Islet of Langerhans (tissue), 1 donor: ENCODE data around the gene TMEM121.
"Not testable (repeated sequence)": the region's sequence is repeated elsewhere in the genome, so short reads cannot be mapped to it uniquely, and the experiment has no call there.

ENCODE experiments used
- FAIRE-seq: peaks from one replicate; lab custom pipeline; 2011; peaks lifted over from hg19 to GRCh38; lab: Jason Lieb, UNC

Gene TMEM121

DNA sequence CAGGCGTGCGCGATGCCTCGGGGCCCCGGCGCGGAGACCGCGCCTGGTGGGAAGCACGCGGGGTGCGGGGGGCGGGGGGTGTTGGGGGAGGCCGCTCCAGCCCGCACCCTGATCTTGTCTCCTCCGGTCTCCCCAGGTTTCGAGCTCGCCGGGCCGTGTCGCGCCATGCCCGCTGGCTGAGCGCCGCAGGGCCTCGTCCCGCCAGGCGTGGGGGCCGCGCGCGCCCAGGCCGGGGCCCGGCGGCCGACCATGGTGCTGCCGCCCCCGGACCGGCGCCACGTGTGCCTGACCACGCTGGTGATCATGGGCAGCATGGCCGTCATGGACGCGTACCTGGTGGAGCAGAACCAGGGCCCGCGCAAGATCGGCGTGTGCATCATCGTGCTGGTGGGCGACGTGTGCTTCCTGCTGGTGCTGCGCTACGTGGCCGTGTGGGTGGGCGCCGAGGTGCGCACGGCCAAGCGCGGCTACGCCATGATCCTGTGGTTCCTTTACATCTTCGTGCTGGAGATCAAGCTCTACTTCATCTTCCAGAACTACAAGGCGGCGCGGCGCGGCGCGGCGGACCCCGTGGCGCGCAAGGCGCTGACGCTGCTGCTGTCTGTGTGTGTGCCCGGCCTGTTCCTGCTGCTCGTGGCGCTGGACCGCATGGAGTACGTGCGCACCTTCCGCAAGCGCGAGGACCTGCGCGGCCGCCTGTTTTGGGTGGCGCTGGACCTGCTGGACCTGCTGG, 2.4 kb downstream of the TMEM121 start:
- no peak for FAIRE-seq

DNA sequence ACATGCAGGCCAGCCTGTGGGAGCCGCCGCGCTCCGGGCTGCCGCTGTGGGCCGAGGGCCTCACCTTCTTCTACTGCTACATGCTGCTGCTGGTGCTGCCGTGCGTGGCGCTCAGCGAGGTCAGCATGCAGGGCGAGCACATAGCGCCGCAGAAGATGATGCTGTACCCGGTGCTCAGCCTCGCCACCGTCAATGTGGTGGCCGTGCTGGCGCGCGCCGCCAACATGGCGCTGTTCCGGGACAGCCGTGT, 2.9 kb downstream of the TMEM121 start:
- no peak for FAIRE-seq

DNA sequence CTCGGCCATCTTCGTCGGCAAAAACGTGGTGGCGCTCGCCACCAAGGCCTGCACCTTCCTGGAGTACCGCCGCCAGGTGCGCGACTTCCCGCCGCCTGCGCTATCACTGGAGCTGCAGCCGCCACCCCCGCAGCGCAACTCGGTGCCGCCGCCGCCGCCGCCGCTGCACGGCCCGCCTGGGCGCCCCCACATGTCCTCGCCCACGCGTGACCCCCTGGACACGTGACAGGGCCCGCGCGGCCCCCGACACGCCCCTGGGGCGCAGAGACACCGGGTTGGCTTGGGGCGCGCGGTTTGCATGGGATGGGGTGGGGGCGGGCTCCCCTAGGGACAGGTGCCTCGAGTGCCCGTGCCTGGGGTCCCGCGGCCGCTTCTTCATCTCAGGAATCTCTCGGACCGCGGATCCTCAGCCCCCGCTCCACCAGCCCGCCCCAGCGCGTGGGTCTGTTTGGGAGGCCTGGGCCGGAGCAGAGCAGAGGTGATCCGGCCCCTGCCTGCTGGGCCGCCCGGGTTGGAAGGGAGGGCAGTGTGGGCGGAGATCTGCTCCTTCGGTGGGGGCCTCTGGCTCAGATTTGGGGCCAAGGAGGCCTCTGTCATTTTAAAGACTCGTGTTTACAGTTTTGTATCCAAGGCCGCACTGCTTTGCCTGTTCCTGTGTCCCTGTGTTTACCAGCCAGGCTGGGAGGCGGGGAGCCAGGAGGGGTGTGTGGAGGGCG, 3.3 kb downstream of the TMEM121 start:
- FAIRE-seq: no peak

DNA sequence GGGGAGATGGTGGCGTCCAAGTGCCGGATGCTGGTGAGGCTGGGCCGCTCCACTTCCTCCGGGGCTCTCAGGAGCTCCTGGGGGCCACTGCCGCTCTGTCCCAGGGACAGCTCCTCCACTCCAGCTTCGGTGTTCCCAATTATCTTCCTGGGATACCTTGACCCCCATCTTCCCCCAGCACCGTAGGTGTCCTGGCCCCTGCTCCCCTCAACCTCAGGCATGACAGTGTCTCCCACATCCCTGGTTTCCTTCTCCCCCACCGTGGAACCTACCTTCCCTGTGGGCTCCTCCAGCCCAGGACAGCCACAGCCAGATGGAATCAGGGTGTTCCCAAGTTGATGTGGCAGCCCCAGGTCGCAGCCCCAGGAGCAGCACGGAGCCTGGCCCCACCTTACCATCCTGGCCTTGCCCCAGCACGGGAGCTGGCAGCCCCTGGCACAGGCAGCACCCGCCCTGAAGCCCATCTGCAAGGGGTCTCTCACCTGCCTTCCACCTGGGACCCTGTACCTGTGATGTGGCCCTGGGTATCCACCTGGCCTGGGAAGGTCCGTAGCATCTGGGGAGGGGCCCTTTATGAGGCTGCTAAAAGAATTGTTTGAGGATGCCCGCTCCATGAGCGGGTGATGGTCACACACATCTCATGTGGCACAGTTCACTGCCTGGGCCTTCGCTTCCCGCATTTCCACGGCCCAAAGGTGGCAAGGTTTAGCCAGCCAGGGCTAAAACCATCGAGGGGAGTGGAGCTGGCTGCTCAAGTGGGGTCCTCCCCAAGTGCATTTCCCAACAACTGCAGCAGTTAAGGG, 4.1 kb downstream of the TMEM121 start:
- FAIRE-seq: no peak

DNA sequence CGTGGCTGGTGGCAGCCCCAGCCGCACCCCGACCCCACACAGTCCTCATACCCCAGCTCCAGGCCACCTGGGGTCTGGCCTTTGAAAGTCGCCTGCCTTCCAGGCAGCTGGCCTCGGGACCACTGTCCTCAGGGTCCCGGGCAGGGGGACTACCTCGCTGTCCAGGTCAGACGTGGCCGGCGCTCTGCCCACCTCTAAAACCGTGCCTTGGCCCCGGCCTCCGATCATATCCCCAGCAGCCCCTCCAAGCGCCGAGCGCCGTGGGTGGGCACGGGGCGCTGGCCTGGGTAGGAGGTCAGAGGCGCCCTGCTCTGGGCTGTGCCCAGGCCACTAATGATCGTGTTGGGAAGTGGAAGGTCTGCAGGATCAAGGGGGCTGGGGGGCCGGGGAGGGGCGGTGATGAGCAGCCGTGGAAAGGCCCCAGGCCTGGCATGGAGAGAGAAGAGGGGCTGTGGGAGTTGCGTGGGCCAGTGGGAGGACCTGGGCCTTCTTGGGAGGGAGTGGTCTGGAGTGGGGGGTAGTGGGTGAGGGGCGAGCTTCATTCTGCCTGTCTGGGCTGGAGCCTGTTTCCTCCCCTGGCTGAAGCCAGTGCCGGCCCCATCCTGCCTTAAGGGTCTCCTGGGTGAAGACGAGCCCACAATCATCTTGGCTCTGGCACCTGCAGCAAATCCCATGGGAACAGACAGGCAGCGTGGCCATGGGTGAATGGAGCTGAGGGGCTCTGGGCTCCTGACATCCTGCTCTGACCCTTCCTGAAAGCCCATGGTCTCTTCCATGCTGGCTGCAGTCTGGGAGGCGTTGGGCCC, 4.9 kb downstream of the TMEM121 start:
- FAIRE-seq: no peak

DNA sequence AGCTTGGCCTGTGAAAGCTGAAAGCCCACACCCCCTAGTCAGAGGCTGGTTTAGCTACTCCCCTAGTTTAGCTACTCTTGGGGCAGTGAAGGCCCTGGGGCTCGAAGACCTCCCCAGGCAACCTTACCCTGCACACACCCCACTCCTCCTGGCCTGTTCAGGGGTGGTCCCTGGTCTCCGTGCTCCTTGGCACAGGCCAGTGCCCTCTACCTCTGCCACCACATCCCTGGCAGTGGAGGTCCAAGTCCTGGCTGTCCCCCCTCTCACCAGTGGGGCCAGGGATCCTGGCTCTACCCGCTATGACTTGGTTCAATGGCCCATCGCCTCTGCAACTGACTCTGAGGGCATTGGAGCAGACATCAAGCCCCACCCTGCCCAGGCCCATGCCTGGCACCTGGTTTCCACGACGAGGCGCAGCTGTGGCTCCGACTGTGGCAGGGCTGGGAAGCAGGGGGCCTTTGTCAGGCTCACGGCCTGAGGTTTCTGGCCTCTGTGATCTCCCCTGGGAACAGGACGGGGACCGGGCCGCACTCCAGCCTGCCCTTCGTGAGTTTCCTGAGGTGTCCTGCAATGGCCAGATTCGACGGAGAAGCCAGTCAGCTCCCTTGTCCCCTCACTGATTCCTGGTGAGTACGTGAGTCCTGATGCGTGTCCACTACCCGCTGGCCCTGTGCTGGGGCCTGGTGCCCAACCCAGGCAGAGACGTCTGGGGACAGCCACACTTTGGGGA, 5.7 kb downstream of the TMEM121 start:
- FAIRE-seq: no peak

DNA sequence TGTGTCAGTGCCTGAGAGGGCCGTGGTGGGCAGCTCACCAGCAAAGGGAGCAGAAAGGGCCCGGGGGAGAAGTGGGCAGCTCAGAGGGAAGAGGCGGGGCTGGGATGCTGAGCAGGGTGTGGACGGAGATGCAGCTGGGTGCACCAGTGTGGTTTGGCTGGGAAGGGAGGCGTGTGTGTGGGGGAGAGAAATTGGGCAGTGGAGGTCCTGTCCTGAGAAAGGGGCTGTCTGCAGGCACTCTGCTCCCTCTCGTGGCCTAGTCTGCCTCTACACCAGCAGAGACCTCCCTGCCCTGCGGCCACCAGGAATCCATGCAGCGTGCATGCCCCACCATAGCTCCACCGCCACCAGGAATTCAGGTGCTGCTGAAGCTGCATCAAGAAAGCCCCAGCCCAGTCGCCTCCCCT, 6.4 kb downstream of the TMEM121 start:
- FAIRE-seq: no peak

DNA sequence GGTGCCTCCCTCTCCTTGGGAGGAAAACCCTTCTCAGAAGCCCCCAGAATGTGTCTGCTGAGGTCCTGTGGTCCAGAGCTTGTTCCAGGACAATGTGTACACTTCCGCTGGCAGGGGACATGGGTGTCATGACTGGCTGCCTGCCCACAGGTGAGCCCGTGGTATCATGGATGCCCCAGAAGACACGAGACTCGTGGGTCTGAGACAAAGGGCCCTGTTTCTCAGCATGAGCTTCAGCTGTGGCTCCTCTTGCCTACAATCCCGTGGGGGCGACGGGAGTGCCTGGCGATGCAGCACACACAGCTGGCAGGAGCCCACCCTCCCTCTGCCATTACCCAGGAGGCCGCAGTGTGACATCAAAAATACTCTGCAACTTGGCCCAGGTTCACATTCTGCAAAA, 7.0 kb downstream of the TMEM121 start:
- FAIRE-seq: no peak

DNA sequence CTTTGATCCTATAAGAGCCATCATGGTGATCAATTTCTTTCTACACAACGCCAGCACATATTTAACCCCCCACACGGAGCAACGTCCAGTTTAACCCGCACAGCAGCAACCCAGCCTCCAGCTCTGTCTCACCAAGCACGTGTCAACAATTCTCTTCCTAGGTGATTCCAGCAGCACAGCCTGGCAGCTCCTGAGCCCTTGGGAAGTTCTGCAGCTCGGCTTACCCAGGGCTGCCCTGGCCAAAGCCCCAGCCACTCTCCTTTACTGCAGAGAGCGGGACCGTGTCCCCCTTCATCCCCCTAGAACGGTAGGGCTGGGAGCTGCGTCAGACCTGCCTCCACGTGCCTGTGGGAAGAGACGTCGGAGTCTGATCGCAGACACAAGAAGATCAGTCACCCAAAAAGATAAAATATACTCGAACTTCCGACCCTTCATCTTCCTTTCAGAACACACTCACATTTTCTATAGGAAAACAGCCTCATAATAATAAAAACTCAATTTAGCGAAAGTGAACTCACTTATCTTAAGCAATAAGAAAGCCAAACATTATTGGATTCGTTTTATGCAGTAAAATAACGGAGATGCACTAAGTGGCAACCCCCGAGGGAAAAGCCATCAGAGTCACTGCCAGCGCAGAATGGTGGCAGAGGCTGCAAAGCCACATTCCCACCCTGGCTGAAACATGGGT, 7.6 kb downstream of the TMEM121 start:
- no peak for FAIRE-seq

DNA sequence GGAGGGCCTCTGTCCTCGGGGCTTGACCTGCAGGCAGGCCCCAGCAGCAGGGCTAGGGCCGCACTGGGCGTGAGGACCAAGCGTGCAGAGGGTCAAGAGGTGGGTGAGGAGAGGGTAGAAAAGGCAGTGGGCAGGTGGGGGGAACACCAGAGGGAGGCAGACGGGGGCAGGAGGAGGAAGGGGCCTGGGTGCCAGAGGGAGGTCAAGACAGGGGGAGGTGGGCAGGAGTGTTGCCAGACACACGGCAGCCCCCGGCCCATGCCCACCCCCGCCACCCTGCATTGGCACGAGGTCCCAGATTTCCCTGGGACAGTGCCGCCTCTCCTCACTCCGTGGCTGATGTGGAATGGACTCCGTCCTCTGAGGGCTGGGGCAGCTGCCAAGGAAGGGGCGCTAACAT, 8.2 kb downstream of the TMEM121 start:
- FAIRE-seq: no peak

DNA sequence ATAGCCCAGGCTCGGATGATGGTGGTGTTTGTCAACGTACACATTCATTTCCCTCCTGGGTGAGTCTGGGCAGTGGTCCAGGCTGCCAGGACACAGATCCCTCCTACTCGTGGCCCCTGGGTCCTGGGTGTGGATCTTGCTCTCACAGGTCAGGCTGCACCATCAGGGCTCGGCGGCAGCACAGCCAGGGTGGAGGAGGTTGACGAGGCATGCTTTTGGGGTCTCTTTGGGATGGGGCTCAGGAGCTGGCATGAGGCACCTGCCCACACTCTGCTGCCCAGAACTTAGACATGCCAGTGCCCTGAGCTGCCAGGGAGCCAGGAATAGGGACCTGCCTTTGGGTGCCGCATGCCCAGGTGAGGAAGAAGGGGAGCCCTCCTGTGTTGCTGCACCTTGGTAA, 9.7 kb downstream of the TMEM121 start:
- no peak for FAIRE-seq

DNA sequence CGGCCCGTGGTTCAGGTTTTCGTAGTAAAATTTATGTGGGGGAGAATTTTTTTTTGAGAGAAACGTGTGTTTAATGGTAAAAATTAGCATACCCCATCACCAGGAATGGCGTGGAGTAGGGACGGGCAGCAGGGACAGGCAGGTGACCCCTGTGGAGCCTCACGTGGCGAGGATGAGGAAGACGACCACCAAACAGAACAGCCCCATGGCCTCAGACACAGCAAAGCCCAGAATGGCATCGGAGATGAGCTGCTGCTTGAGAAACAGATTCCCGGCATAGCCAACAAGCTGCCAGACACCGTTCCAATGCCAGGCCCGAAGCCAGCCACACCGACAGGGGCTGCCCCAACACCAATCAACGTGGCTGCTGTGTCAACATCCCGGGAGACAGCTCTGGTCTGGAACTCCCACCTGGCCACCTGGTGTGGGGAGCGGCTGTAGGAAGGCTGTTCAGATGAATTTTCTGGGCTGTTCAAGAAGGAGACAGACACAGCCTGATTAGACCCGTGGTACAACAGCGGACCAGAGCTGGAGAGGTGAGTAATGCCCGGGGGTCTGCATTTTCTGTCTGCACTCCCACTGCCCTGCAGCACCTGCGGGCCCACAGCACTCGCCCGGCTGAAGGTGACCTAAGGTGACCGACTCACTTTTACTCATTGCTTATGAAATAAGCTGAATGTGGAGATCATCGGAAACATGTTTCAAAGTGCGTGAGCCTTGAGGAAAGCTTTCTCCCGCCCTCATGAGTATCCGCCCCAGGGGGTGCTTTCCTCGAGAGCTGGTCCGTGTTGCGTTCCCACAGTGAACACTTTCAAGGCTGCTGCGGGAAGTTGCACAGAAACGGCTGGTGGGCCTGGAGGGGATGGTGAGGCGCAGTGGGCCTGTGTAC, 10.6 kb downstream of the TMEM121 start:
- no peak for FAIRE-seq

DNA sequence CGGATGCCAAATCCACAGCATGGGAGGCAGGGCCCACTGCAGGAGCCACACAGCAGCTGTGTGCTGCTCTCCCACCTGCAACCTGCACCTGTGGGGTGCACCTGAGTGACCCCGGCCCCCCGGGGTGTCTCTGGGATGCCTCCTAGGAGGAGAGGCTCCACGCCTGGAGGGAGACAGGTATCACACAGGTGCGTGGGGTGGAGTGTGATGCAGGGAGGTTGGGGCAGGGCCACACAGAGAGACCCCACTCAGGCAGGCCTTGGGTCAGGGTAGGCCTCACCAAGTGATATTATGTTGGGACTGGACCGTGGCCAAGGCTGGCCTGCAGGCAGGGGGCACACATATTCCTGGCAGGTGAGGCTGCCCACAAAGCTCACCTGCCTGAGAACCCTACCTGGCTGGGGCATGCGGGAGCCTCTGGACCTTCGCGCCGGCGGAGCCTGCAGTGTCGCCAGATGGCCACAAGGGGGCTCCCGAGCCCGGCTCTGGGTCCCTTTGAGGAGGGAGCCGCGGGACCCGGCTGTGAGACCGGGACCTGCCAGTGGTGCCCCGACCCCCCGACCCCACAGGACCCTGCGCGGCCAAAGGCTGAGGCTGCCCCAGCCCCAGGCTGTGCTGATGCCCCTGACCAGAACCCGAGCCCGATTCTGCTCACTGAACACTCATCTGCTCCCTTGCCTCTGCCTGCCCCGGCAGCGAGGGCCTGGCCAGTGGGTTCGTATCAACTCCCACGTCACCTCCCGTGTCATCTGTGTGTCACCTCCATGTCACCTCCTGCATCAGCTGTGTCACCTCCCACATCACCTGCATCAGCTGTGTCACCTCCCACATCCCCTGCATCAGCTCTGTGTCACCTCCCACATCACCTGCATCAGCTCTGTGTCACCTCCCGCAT, 11.4 kb downstream of the TMEM121 start:
- no peak for FAIRE-seq

DNA sequence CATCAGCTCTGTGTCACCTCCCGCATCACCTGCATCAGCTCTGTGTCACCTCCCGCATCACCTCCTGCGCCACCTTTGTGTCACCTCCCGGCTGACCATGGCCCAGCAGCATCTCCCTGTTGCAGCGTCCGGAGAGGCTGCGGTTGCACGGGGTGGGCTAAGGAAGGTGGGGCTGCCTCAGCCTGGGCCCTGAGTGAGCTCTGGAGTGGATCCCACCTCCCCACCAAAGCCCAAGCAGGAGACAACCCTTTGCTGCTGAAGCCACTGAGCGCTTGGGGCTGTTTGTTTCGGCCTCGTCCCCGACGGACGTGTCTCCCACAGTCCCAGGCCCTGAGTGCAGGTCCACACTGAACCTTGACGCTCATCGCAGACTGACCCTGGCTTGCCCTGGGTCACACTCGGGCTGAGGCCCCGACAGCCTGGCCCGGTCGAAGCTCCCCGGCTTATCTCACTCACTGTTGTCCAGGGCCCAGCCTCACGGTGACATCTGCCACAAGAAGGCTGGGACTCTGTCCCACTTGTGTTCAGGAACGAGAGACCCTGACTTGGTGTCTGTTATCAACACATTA, 12.2 kb downstream of the TMEM121 start:
- FAIRE-seq: no peak

DNA sequence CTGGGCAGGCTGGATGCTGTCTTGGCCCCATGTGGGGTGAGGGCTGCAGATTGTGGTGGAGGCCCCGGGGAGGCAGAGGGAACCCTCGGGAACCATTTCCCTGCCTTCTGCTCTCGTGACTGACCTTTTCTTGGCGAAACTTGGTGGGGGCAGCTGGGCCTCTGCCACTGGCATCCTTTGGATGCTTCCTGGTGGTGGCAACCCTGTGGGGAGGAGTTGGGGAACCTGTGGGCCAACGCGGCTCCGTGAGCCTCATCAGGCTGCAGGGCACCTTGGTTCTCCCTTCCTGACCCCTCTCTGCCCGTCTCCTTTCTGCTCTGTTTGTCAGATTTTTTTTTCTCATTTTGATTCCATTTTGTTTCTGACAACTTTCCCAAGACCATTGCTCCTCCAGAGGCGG, 14.4 kb downstream of the TMEM121 start:
- no peak for FAIRE-seq

DNA sequence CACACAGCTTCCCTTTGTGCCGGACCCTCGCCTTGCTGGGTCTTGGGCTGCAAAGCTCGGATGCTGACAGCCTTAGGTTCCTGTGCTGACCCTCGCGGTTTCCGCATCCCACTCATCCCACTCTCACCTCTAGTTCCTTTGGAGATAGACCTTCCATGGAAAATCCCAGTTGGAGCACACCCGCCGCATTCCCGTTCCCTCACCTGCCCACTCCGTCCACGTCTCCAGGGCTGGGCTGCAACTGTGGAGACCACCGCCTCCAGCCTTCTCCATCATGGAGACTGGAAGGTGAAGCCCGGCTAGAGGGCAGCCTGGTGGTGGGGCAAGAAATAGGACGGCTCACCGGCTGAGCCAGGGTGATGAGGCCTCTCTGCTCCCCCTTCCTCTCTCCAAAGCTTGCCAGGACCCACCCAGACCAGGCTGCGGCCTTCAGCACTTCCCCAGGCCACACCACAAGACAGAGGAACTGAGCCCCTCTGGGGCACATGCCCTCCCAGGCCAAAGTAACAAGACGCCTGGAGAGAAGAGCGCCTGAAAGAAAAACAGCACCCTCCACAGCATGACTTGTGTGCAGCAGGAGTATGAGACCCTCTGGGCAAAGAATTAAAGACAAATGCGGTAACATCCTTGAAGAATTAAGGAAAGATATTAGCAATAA, 15.0 kb downstream of the TMEM121 start:
- no peak for FAIRE-seq

DNA sequence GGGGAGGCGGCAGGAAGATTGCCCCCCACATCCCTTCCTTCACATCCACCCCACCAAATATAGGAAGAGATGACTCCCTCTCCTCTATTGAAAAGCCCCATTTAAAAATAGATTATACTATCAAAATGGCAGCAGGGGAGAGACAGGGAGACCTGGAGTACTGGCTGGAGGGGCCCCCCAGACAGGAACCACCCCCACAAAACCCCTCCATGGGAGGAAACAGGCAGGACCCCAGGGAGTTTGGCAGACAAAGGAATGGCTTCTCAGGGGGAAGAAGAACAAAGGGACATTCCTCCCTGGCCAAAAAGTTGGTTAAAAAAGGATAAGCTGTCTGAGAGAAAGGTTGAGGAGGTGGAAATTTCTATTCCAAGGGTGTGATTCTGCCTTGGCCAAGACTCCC, 19.3 kb downstream of the TMEM121 start:
- not testable (repeated sequence) for FAIRE-seq

DNA sequence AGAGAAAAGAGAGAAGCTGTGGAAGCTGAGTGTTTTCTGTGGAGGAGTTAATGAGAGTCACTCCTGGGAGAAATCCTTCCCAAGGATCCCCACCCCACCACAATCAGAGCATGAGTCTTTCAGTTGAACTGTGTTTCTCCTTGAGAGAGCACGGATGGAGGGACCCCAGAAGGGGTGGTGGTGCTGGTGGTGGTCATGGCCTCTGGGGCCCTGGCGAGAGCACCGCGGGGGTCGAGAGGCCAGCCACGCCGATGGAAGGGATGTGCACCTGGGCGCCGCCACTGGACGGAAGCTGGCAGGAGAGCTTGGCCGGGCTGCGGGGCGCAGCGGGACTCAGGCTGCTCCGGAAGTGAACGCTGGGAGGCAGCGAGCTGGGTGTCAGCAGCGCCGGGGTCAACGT, 20.0 kb downstream of the TMEM121 start:
- not testable (repeated sequence) for FAIRE-seq
